Activated naive CD4-positive, alpha-beta T cell treated with anti-CD3 and anti-CD28 coated beads for 36 hours (primary cell): ENCODE data around the gene CDC42SE1. TPM values are rescaled to one million over a fixed set of nuclear protein-coding genes. Genes with fewer than 3 reads are reported as not detected.
"Not testable (repeated sequence)": the region's sequence is repeated elsewhere in the genome, so short reads cannot be mapped to it uniquely, and the experiment has no call there.

Source experiments
- CTCF ChIA-PET: fragments of 350-600 bp; sonication (Branson Sonifier 250); formaldehyde crosslinking; loops from one replicate; lab custom pipeline; 2021; ENCODE audit warnings: antibody characterized with exemption; lab: Charles Lee
- DNase-seq: peaks from one replicate; pipeline ENCODE4 v3.0.0-alpha.2; 2020
- H3K27ac Mint-ChIP-seq: one replicate; pipeline ENCODE4 v1.8.0; 2021; ENCODE audit warnings: mild to moderate bottlenecking, mixed read lengths
- H3K27me3 Mint-ChIP-seq: one replicate; pipeline ENCODE4 v1.8.0; 2021; ENCODE audit warnings: low read depth, mixed read lengths
- H3K36me3 Mint-ChIP-seq: one replicate; pipeline ENCODE4 v1.8.0; 2021; ENCODE audit warnings: low read depth, mixed read lengths
- H3K4me1 Mint-ChIP-seq: one replicate; pipeline ENCODE4 v1.8.0; 2021; ENCODE audit warnings: low read depth, mixed read lengths
- H3K4me3 Mint-ChIP-seq: one replicate; pipeline ENCODE4 v1.8.0; 2021; ENCODE audit warnings: mild to moderate bottlenecking, moderate library complexity, mixed read lengths
- H3K9me3 Mint-ChIP-seq: one replicate; pipeline ENCODE4 v1.8.0; 2021; ENCODE audit warnings: mixed read lengths
- intact Hi-C: fragments of 100-400 bp; cut with micrococcal nuclease; formaldehyde crosslinking; loops from one replicate; pipeline ENCODE4 v1.15.1; 2023
- total RNA-seq, 2 experiments: library from RNA; stranded (reverse); gene quantifications; one replicate each; pipeline ENCODE4 v1.2.3, GENCODE V29; 2021

The CDC42SE1 gene, protein sequence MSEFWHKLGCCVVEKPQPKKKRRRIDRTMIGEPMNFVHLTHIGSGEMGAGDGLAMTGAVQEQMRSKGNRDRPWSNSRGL
- 10 to 100 TPM; 98.1 to 99.0 TPM for total RNA-seq

DNA sequence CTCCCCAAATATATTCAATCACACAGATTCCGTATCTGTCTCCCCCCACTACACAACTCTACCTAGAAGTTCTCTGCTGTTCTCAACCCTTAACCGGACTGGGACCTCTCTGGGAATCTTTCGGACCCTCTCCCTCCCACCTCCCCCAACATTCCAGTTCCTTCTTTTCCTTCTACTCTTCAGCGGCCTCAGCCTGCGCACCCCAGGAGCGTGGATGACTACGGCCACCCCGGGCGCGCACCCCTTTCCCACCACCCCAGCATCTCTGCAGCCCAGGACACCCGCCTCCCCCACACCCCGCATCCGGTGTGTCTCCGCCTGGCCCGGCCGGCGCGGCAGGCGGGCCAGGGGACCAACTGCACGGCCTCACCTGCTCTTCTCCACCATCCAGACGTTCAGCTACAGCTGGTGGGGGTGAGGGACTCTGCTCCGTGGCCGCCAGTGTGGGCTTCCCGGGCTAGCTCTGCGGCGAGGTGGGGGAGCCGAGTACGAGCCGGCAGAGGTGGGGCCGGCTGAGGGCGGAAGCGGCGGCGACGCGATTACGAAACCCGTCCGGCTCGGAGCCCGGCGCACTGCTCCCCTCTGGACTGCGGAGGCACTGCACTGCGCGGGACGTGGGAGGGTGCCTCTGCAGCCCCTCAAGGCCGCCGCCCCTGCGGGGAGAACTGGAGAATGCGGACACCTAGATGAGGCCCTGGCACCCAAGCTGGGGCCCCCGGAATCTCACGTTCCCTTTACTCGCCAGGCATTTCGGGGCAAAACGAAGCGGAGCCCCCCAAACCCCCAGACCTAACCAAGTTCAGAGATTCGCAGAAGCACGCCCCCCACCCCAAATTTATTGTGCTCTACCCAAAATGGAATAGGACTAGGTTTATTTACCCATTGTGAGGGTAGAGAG is at the start of gene CDC42SE1:
Gene CDC42SE1, minus strand, starts transcription at position 514 of the 898 bp plus-strand sequence. CDS start 3,892 bp downstream, outside the sequence.
- CTCF ChIA-PET, result interaction anchor here (0.9 to 1.6 kb wide), 8 partner anchors 10 to 96 kb away, joined by 3 to 9 read pairs (median 3); partner anchors contain the start of gene C1orf56
- Mint-ChIP-seq H3K27ac (peak within 1 kb of the TSS; percentile 98), H3K27me3 (no peaks in the 10 kb centered on the region), H3K4me3 (peak within 1 kb of the TSS; percentile 86), H3K9me3 (no peaks in the 10 kb centered on the region), H3K4me1 (peaks cover 53% of the 10 kb centered on the region), H3K36me3 (peaks cover 45% of the 10 kb centered on the region)
- intact Hi-C loops, result loop anchor here (1.0 to 5.0 kb wide), 6 partner anchors 11 to 692 kb away; partner anchors contain the start of genes ARNT, GABPB2 and SETDB1
- peak; percentile 86 for DNase-seq

DNA sequence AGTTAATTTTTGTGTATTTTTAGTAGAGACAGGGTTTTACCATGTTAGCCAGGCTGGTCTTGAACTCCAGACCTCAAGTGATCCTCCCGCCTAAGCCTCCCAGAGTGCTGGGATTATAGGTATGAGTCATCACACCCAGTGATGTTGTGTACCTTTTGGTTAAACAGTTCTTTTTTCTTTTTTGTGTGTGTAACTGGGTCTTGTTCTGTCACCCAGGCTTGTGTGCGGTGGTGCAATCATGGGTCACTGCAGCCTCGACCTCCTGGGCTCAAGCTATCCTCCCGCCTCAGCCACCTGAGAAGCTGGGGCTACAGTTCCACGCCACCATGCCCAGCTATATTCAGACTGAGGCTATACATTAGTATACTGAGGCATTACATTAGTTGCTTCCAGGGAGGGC is 48.9 kb upstream of the CDC42SE1 start:
- no peak for DNase-seq
- Mint-ChIP-seq H3K4me3 (no peak overlapping the region), H3K27ac (no peak overlapping the region), H3K36me3 (peaks cover 10% of the 10 kb centered on the region), H3K9me3 (no peaks in the 10 kb centered on the region), H3K4me1 (no peaks in the 10 kb centered on the region), H3K27me3 (no peaks in the 10 kb centered on the region)
- intact Hi-C loops, result no loop called here
- CTCF ChIA-PET, result interaction anchor here (0.5 to 2.3 kb wide), 3 partner anchors 8 to 79 kb away, joined by 3 to 5 read pairs (median 3); no protein-coding TSS in a partner anchor

DNA sequence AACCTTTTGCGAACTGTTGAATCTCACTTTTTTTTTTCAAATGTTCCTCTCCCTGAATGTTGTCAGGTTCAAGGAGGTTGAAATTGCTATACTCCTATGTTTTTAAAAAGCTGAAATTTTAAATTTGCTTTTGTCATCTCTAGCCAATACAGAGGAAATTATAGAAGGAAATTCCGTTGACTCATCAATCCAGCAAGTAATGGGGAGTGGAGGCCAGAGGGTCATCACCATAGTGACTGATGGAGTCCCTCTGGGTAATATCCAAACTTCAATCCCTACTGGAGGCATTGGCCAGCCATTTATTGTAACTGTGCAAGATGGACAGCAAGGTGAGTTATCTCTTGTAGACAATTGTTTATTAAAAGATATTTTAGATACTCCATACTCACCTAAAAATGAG is 47.5 kb upstream of the CDC42SE1 start:
- Mint-ChIP-seq H3K4me3 (no peak overlapping the region), H3K27me3 (no peaks in the 10 kb centered on the region), H3K27ac (no peak overlapping the region), H3K36me3 (peaks cover 10% of the 10 kb centered on the region), H3K9me3 (no peaks in the 10 kb centered on the region), H3K4me1 (no peaks in the 10 kb centered on the region)
- CTCF ChIA-PET, result interaction anchor here (0.6 to 2.3 kb wide), 2 partner anchors 48 to 138 kb away, joined by 3 to 5 read pairs; no protein-coding TSS in a partner anchor
- no peak for DNase-seq
- intact Hi-C loops, result no loop called here

DNA sequence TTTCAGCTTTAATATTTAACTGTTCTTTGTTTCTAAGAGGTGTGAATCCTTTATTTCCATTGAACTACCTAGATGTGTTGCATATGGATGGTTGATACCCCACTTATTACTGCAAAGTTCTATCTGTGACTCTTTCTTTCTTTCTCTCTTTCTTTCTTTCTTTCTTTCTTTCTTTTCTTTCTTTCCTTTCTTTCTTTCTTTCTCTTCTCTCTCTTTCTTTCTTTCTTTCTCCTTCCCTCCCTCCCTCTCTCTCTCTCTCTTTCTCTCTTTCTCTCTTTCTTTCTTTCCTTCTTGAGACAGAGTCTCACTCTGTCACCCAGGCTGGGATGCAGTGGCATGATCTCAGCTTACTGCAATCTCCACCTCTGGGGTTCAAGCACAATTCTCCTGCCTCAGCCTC is 45.2 kb upstream of the CDC42SE1 start:
- H3K4me1 Mint-ChIP-seq, result no peaks in the 10 kb centered on the region
- no peaks in the 10 kb centered on the region for H3K27me3 Mint-ChIP-seq
- no peaks in the 10 kb centered on the region for H3K9me3 Mint-ChIP-seq
- intact Hi-C loops, result no loop called here
- CTCF ChIA-PET, result no interaction called here
- no peak overlapping the region for H3K27ac Mint-ChIP-seq
- H3K4me3 Mint-ChIP-seq, result no peak overlapping the region
- no peak for DNase-seq
- peaks cover 4% of the 10 kb centered on the region for H3K36me3 Mint-ChIP-seq

DNA sequence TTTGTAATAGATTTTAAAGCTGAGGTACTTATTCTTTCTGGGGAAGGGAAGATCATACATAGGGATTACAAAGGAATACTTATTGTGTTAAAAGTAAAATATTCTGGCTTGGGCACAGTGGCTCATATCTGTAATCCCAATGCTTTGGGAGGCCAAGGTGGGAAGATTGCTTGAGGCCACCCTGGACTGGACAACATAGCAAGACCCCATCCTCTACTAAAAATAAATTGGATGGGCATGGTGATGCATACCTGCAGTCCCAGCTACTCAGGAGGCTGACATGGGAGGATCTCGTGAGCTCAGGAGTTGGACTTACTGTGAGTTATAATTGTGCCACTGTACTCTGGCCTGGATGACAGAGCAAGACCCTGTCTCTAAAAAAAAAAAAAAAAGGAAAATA is 38.7 kb upstream of the CDC42SE1 start:
- CTCF ChIA-PET, result interaction anchor here (0.7 to 9.1 kb wide), 5 partner anchors 9 to 593 kb away, joined by 3 to 255 read pairs (median 19); partner anchors contain the start of gene TNFAIP8L2
- Mint-ChIP-seq H3K4me3 (no peak overlapping the region), H3K4me1 (no peaks in the 10 kb centered on the region), H3K9me3 (no peaks in the 10 kb centered on the region), H3K36me3 (no peaks in the 10 kb centered on the region), H3K27me3 (no peaks in the 10 kb centered on the region), H3K27ac (no peak overlapping the region)
- intact Hi-C loops, result no loop called here
- DNase-seq, result no peak

DNA sequence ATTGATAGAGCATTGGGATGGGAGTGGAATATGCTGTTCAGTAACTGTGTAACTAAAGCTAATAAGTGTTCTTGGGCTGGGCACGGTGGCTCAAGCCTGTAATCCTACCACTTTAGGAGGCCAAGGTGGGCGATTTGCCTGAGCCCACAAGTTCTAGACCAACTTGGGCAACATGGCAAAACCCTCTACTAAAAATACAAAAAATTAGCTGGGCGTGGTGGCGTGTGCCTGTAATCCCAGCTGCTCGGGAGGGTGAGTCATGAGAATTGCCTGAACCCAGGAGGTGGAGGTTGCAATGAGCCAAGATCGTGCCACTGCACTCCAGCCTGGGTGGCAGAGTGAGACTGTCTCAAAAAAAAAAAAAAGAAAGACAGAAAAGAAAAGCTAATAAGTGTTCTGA is 38.0 kb upstream of the CDC42SE1 start:
- DNase-seq, intact Hi-C loops, H3K27ac Mint-ChIP-seq, H3K4me3 Mint-ChIP-seq, H3K27me3 Mint-ChIP-seq, H3K4me1 Mint-ChIP-seq, H3K36me3 Mint-ChIP-seq, H3K9me3 Mint-ChIP-seq: not testable (repeated sequence)
- CTCF ChIA-PET, result interaction anchor here (9.1 kb wide), 1 partner anchor 58 kb away, joined by 255 read pairs; the partner anchor contains the start of gene TNFAIP8L2

DNA sequence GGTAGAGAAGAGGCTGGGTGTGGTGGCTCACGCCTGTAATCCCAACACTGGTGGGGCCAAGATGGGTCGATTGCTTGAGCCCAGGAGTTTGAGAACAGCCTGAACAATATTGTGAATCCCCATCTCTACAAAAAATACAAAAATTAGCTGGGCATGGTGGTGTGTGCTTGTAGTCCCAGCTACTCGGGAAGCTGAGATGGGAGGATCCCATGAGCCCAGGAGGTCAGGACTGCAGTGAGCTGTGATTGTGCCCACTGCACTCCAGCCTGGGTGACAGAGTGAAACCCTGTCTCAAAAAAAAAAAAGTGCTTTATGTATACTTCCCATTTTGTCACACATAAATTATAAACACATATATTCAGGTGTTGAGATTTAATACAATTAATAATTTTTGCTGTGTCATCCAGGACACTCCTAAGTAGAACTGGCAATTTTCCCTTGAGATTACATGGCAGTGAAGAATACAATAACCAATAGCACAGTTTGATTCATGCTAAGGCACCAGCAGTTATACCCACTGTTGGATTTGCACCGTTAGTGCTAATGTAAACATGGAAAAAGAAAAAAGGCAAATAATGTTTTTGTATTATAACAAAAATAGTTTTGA is 26.6 kb upstream of the CDC42SE1 start:
- DNase-seq, result no peak
- Mint-ChIP-seq H3K4me1 (no peaks in the 10 kb centered on the region), H3K4me3 (no peak overlapping the region), H3K27ac (no peak overlapping the region), H3K36me3 (peaks cover 4% of the 10 kb centered on the region), H3K9me3 (no peaks in the 10 kb centered on the region), H3K27me3 (no peaks in the 10 kb centered on the region)
- intact Hi-C loops, result no loop called here
- CTCF ChIA-PET, result interaction anchor here (0.7 to 3.9 kb wide), 3 partner anchors 14 to 27 kb away, joined by 3 to 16 read pairs (median 3); no protein-coding TSS in a partner anchor

DNA sequence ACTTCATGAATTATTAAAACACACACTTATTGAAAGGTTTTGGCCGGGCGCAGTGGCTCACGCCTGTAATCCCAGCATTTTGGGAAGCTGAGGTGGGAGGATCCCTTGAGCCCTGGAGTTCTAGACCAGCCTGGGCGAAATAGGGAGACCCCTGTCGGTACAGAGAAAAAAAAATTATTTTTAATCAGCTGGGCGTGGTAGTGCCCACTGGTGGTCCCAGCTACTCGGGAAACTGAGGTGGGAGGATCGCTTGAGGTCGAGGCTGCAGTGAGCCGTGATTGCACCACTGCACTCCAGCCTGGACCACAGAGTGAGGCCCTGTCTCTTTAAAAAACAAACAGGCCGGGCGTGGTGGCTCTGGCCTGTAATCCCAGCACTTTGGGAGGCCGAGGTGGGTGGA is 12.8 kb upstream of the CDC42SE1 start:
- Mint-ChIP-seq H3K9me3 (no peaks in the 10 kb centered on the region), H3K4me3 (peak overlapping the region; percentile 99), H3K4me1 (peaks cover 26% of the 10 kb centered on the region), H3K27me3 (no peaks in the 10 kb centered on the region), H3K27ac (no peak overlapping the region), H3K36me3 (peaks cover 14% of the 10 kb centered on the region)
- DNase-seq, result no peak
- CTCF ChIA-PET, result interaction anchor here (0.8 to 1.6 kb wide), 8 partner anchors 12 to 84 kb away, joined by 3 to 7 read pairs (median 4); partner anchors contain the start of genes C1orf56, MINDY1, MLLT11 and TNFAIP8L2
- intact Hi-C loops, result no loop called here

DNA sequence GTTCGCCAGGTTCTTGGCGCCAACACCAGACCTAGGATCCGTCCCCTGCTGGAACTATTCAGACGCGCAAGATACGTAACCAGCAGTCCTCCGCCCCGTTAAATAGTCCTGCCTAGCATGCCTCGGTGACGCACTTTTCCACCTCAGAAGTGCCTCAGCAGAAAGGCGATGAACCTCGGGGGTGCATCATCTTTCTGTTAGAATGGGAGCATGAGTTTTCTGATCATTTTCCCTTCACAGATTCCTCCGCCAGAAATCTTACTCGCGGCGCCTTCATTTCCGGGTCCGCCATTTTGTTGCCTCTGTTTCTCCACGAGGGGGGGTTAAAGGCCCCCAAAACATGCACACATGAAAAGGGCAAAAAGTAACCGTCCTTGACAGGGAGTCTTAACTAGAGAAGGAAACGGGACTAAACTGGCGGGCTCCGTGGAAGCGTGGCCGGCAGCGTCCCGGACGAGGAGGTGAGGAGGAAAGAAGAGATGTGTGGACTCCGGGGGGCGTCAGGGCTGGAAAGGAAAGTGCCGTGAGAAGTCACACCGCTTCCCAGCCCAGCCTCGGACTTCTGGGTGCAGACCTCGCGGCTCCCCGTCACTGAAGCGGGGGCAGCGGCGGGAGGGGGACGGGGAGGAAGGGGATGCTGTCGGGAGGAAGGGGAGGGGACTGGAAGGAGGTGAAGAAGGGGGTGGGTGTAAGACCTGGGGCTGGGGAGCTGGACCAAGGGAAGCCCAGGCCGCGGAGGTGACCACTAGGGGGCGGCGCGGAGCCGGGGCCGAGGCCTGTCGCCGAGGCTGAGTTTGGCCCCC is 11.3 kb upstream of the CDC42SE1 start, which contains the start of gene GABPB2:
Gene GABPB2, plus strand, starts transcription at position 288 of the 803 bp plus-strand sequence. CDS start 17,429 bp downstream, outside the sequence.
- no peaks in the 10 kb centered on the region for H3K9me3 Mint-ChIP-seq
- H3K27ac Mint-ChIP-seq, result peak within 1 kb of the TSS; percentile 100
- no peaks in the 10 kb centered on the region for H3K27me3 Mint-ChIP-seq
- DNase-seq, result peak; percentile 92
- peaks cover 26% of the 10 kb centered on the region for H3K4me1 Mint-ChIP-seq
- CTCF ChIA-PET, result interaction anchor here (0.8 to 1.5 kb wide), 8 partner anchors 9 to 211 kb away, joined by 3 to 5 read pairs (median 3); partner anchors contain the start of gene ZNF687
- H3K36me3 Mint-ChIP-seq, result peaks cover 14% of the 10 kb centered on the region
- intact Hi-C loops, result loop anchor here (1.0 to 2.0 kb wide), 7 partner anchors 11 to 256 kb away; partner anchors contain the start of genes CDC42SE1, PI4KB, PRUNE1 and TNFAIP8L2
- peak within 1 kb of the TSS; percentile 99 for H3K4me3 Mint-ChIP-seq

DNA sequence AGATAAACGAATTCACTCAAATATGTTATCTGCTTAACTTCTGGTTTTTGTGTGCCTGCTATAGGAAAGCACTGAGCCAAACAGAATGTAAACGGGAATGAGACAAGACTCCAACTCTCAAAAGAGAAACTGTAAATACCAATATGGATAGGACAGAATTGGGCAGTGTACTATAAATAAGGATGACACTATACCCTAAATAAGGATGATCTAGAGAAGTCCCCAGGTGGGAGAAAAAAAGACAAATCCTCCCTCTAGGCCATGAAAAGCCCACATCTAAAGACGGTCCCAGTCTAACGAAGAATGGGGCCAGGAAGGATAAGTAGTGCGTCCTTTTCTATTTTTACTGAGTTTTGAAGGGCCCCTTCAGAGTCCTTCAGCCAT is 9.7 kb upstream of the CDC42SE1 start:
- CTCF ChIA-PET, result interaction anchor here (1.4 kb wide), 1 partner anchor 23 kb away, joined by 3 read pairs; no protein-coding TSS in a partner anchor
- peaks cover 12% of the 10 kb centered on the region for H3K36me3 Mint-ChIP-seq
- intact Hi-C loops, result no loop called here
- DNase-seq, result no peak
- peaks cover 26% of the 10 kb centered on the region for H3K4me1 Mint-ChIP-seq
- peak overlapping the region; percentile 100 for H3K27ac Mint-ChIP-seq
- H3K4me3 Mint-ChIP-seq, result peak overlapping the region; percentile 99
- no peaks in the 10 kb centered on the region for H3K27me3 Mint-ChIP-seq
- H3K9me3 Mint-ChIP-seq, result no peaks in the 10 kb centered on the region

DNA sequence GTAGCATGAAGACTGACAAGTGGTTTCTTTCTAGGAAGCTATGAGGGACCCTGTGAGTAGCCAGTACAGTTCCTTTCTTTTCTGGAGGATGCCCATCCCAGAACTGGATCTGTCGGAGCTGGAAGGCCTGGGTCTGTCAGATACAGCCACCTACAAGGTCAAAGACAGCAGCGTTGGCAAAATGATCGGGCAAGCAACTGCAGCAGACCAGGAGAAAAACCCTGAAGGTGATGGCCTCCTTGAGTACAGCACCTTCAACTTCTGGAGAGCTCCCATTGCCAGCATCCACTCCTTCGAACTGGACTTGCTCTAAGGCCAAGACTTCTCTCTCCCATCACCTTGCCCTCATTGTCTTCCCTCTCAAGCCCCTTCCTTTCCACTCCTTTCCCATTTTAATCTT is 7.8 kb upstream of the CDC42SE1 start:
- Mint-ChIP-seq H3K4me3 (no peak overlapping the region), H3K36me3 (peaks cover 9% of the 10 kb centered on the region), H3K4me1 (peaks cover 23% of the 10 kb centered on the region), H3K9me3 (no peaks in the 10 kb centered on the region), H3K27me3 (no peaks in the 10 kb centered on the region), H3K27ac (no peak overlapping the region)
- CTCF ChIA-PET, result interaction anchor here (0.5 kb wide), 1 partner anchor 18 kb away, joined by 3 read pairs; no protein-coding TSS in a partner anchor
- no peak for DNase-seq
- intact Hi-C loops, result no loop called here
